D721Med (cell line): Measurements from ENCODE around the gene NPIPB9.
"Not testable (repeated sequence)": the region's sequence is repeated elsewhere in the genome, so short reads cannot be mapped to it uniquely, and the experiment has no call there.

ENCODE experiments used
- DNase-seq: peaks from one replicate; pipeline ENCODE4 v3.0.0; 2011; ENCODE audit warnings: low spot score; ENCODE audit not compliant: insufficient read length
- FAIRE-seq: peaks from 2 replicates; lab custom pipeline; 2011; peaks lifted over from hg19 to GRCh38; lab: Jason Lieb, UNC

NPIPB9 gene

GRCh38 chr16:28751487-28751886 lies at the start of gene NPIPB9:
TSS of gene NPIPB9 (plus strand) at chr16:28751787.
- not testable (repeated sequence) for DNase-seq, FAIRE-seq

GRCh38 chr16:28704246-28704645 lies 47.3 kb upstream of the NPIPB9 start:
- not testable (repeated sequence) for FAIRE-seq, DNase-seq

GRCh38 chr16:28711220-28712083 lies 40.1 kb upstream of the NPIPB9 start, which contains the start of gene EIF3C:
TSS of gene EIF3C (plus strand) at chr16:28711464. CDS start at chr16:28711687, 223 bp downstream.
- not testable (repeated sequence) for FAIRE-seq, DNase-seq

GRCh38 chr16:28722852-28723650 lies 28.5 kb upstream of the NPIPB9 start:
- not testable (repeated sequence) for FAIRE-seq, DNase-seq

GRCh38 chr16:28731253-28731652 lies 20.3 kb upstream of the NPIPB9 start:
- not testable (repeated sequence) for FAIRE-seq, DNase-seq

- FAIRE-seq, result not testable (repeated sequence)
These were observed 19.0 kb upstream of the NPIPB9 start for GRCh38 chr16:28732455-28733124.

GRCh38 chr16:28739787-28740186 lies 11.8 kb upstream of the NPIPB9 start:
- not testable (repeated sequence) for DNase-seq, FAIRE-seq

More at GRCh38 chr16:28732455-28733124, 19.0 kb upstream of the NPIPB9 start:
- not testable (repeated sequence) for DNase-seq

- DNase-seq, FAIRE-seq: not testable (repeated sequence)
These were observed 11.0 kb upstream of the NPIPB9 start for GRCh38 chr16:28740631-28741030.

- not testable (repeated sequence) for FAIRE-seq, DNase-seq
These were observed 10.3 kb upstream of the NPIPB9 start for GRCh38 chr16:28741295-28741694.

GRCh38 chr16:28746618-28747350 lies 4.8 kb upstream of the NPIPB9 start:
- not testable (repeated sequence) for FAIRE-seq, DNase-seq

- not testable (repeated sequence) for FAIRE-seq, DNase-seq
These were observed 1.6 kb upstream of the NPIPB9 start for GRCh38 chr16:28749997-28750465.

- FAIRE-seq, result not testable (repeated sequence)
These were observed 1.0 kb upstream of the NPIPB9 start for GRCh38 chr16:28750469-28751067.

GRCh38 chr16:28781697-28782096 lies 30.1 kb downstream of the NPIPB9 start:
- DNase-seq, FAIRE-seq: not testable (repeated sequence)

More at GRCh38 chr16:28750469-28751067, 1.0 kb upstream of the NPIPB9 start:
- DNase-seq, result not testable (repeated sequence)

- FAIRE-seq, DNase-seq: not testable (repeated sequence)
These were observed 30.8 kb downstream of the NPIPB9 start for GRCh38 chr16:28782357-28782756.
